GM12891 (cell line): ENCODE results near the gene ATP6V0E1.

Experiments
- DNase-seq: peaks from one replicate; pipeline ENCODE4 v3.0.0; 2011; ENCODE audit warnings: low spot score; ENCODE audit not compliant: insufficient read length
- FAIRE-seq: peaks from 2 replicates; lab custom pipeline; 2011; peaks lifted over from hg19 to GRCh38; lab: Jason Lieb, UNC
- PAX5 ChIP-seq: IDR thresholded peaks from 2 replicates; pipeline ENCODE4 v1.6.1; 2011; ENCODE audit warnings: low read length, moderate library complexity, mild to moderate bottlenecking; ENCODE audit not compliant: insufficient read depth, severe bottlenecking
- POLR2A ChIP-seq: IDR thresholded peaks from 2 replicates; pipeline ENCODE4 v1.6.1; 2011; ENCODE audit warnings: low read depth, low read length, control low read depth
- POLR2AphosphoS5 ChIP-seq: IDR thresholded peaks from 2 replicates; pipeline ENCODE4 v1.6.1; 2011; ENCODE audit warnings: low read depth, low read length, control low read depth
- POU2F2 ChIP-seq: IDR thresholded peaks from 2 replicates; pipeline ENCODE4 v1.6.1; 2011; ENCODE audit warnings: low read depth, mild to moderate bottlenecking, control low read depth, low read length, moderate library complexity
- SPI1 ChIP-seq: IDR thresholded peaks from 2 replicates; pipeline ENCODE4 v1.6.1; 2011; ENCODE audit warnings: low read depth, low read length, control low read depth
- TAF1 ChIP-seq: IDR thresholded peaks from 2 replicates; pipeline ENCODE4 v1.6.1; 2011; ENCODE audit warnings: low read depth, low read length, control low read depth

The ATP6V0E1 gene

GRCh38 chr5:173001229-173001841, 17.8 kb downstream of the ATP6V0E1 start:
- TF ChIP-seq TAF1: no peak
- no peak for TF ChIP-seq SPI1
- TF ChIP-seq POLR2AphosphoS5: no peak
- no peak for TF ChIP-seq POLR2A
- TF ChIP-seq PAX5: no peak
- no peak for TF ChIP-seq POU2F2
- DNase-seq (no peak), FAIRE-seq (peak; percentile 82)

- TF ChIP-seq PAX5 (no peak), TAF1 (no peak), POU2F2 (no peak), POLR2AphosphoS5 (no peak)
- FAIRE-seq: peak; percentile 43
- DNase-seq: no peak
Observed at GRCh38 chr5:173003360-173003759, 19.8 kb downstream of the ATP6V0E1 start.

- DNase-seq (no peak), FAIRE-seq (no peak)
- TF ChIP-seq POLR2A: no peak
- no peak for TF ChIP-seq PAX5
- no peak for TF ChIP-seq SPI1
- no peak for TF ChIP-seq POU2F2
- no peak for TF ChIP-seq TAF1
- TF ChIP-seq POLR2AphosphoS5: no peak
Observed at GRCh38 chr5:173004013-173004412, 20.4 kb downstream of the ATP6V0E1 start.

- FAIRE-seq (no peak), DNase-seq (no peak)
- TF ChIP-seq POLR2A (no peak), POLR2AphosphoS5 (no peak), PAX5 (no peak), POU2F2 (no peak), SPI1 (no peak), TAF1 (no peak)
Observed at GRCh38 chr5:173004447-173004846, 20.9 kb downstream of the ATP6V0E1 start.

GRCh38 chr5:173010021-173010420, 26.4 kb downstream of the ATP6V0E1 start:
- peak; percentile 85 for TF ChIP-seq PAX5
- TF ChIP-seq POU2F2: no peak
- FAIRE-seq (peak; percentile 63), DNase-seq (no peak)

GRCh38 chr5:173010547-173011464, 27.2 kb downstream of the ATP6V0E1 start:
- FAIRE-seq: no peak
- DNase-seq: no peak
- TF ChIP-seq TAF1: no peak
- no peak for TF ChIP-seq PAX5
- no peak for TF ChIP-seq POLR2A
- no peak for TF ChIP-seq SPI1
- no peak for TF ChIP-seq POLR2AphosphoS5
- no peak for TF ChIP-seq POU2F2

GRCh38 chr5:173011566-173011965, 28.0 kb downstream of the ATP6V0E1 start:
- FAIRE-seq (no peak), DNase-seq (no peak)
- TF ChIP-seq PAX5 (no peak), POLR2A (no peak)

- no peak for FAIRE-seq
- no peak for TF ChIP-seq SPI1
- no peak for DNase-seq
Observed at GRCh38 chr5:173012882-173013281, 29.3 kb downstream of the ATP6V0E1 start.

GRCh38 chr5:173014671-173015070, 31.1 kb downstream of the ATP6V0E1 start:
- FAIRE-seq (no peak), DNase-seq (no peak)
- no peak for TF ChIP-seq PAX5
- TF ChIP-seq POLR2A: no peak
- TF ChIP-seq SPI1: no peak
- no peak for TF ChIP-seq TAF1
- TF ChIP-seq POLR2AphosphoS5: no peak
- no peak for TF ChIP-seq POU2F2

GRCh38 chr5:173015192-173015591, 31.6 kb downstream of the ATP6V0E1 start:
- TF ChIP-seq TAF1 (no peak), SPI1 (no peak), POU2F2 (no peak), POLR2A (no peak), PAX5 (no peak), POLR2AphosphoS5 (no peak)
- FAIRE-seq (no peak), DNase-seq (no peak)
